Glutamatergic neuron (in vitro differentiated cells): ENCODE results near the gene CCDC85A. TPM values are rescaled to one million over a fixed set of nuclear protein-coding genes. Genes with fewer than 3 reads are reported as not detected.

Source experiments
- DNase-seq: peaks from one replicate; pipeline ENCODE4 v3.0.0; 2022
- H3K27ac Mint-ChIP-seq: one replicate; pipeline ENCODE4 v1.8.0; 2020; ENCODE audit warnings: mild to moderate bottlenecking, mixed read lengths, inconsistent platforms; ENCODE audit not compliant: unreplicated experiment
- H3K27me3 Mint-ChIP-seq: one replicate; pipeline ENCODE4 v1.8.0; 2020; ENCODE audit warnings: mild to moderate bottlenecking, moderate library complexity, mixed read lengths, inconsistent platforms; ENCODE audit not compliant: unreplicated experiment
- H3K36me3 Mint-ChIP-seq: one replicate; pipeline ENCODE4 v1.8.0; 2020; ENCODE audit warnings: mild to moderate bottlenecking, mixed read lengths, inconsistent platforms; ENCODE audit not compliant: unreplicated experiment
- H3K4me1 Mint-ChIP-seq: one replicate; pipeline ENCODE4 v1.8.0; 2020; ENCODE audit warnings: mild to moderate bottlenecking, low read depth, mixed read lengths, inconsistent platforms; ENCODE audit not compliant: unreplicated experiment
- H3K4me3 Mint-ChIP-seq: one replicate; pipeline ENCODE4 v1.8.0; 2020; ENCODE audit warnings: mild to moderate bottlenecking, mixed read lengths, inconsistent platforms; ENCODE audit not compliant: unreplicated experiment
- H3K9me3 Mint-ChIP-seq: one replicate; pipeline ENCODE4 v1.8.0; 2020; ENCODE audit warnings: mild to moderate bottlenecking, moderate library complexity, mixed read lengths, inconsistent platforms; ENCODE audit not compliant: unreplicated experiment
- total RNA-seq: library from RNA; stranded (reverse); fragmentation: NEBNext Ultra II Directional; extraction: Animal tissue kit (Norgen Biotek cat#: 25700); gene quantifications from one replicate; pipeline ENCODE4 v1.2.1, GENCODE V29; 2021; ENCODE audit not compliant: unreplicated experiment
- TF ChIP-seq, protein P1 (sequence below): fragments of 200-600 bp; sonication (generic); IDR thresholded peaks from one replicate; pipeline ENCODE4 v1.5.0; 2021; ENCODE audit not compliant: partially characterized antibody, unreplicated experiment

The CCDC85A gene
- total RNA-seq, 1 donor from 2014 or later = 12.1 TPM

DNA sequence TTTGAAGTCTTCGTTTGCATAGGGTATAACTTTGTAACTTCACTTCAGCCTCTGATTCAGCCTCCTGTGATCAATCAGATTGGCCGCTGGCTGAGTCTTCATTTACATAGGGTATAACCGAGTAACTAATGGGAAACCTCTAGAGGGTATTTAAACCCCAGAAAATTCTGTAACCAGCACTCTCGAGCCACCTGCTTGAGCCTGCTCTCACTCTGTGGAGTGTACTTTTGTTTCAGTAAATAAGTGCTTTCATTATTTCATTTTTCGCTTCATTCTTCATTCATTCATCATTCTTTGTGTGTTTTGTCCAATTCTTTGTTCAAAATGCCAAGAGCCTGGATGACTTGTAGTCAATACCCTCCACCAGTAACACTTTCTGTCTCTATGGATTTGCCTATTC, 56.4 kb downstream of the CCDC85A start:
- peaks cover 2% of the 10 kb centered on the region for H3K9me3 Mint-ChIP-seq
- DNase-seq = no peak
- H3K27me3 Mint-ChIP-seq = peaks cover 2% of the 10 kb centered on the region
- H3K27ac Mint-ChIP-seq = no peak overlapping the region
- no peak overlapping the region for H3K4me3 Mint-ChIP-seq
- TF ChIP-seq, protein P1, sequence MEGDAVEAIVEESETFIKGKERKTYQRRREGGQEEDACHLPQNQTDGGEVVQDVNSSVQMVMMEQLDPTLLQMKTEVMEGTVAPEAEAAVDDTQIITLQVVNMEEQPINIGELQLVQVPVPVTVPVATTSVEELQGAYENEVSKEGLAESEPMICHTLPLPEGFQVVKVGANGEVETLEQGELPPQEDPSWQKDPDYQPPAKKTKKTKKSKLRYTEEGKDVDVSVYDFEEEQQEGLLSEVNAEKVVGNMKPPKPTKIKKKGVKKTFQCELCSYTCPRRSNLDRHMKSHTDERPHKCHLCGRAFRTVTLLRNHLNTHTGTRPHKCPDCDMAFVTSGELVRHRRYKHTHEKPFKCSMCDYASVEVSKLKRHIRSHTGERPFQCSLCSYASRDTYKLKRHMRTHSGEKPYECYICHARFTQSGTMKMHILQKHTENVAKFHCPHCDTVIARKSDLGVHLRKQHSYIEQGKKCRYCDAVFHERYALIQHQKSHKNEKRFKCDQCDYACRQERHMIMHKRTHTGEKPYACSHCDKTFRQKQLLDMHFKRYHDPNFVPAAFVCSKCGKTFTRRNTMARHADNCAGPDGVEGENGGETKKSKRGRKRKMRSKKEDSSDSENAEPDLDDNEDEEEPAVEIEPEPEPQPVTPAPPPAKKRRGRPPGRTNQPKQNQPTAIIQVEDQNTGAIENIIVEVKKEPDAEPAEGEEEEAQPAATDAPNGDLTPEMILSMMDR = no peak
- H3K4me1 Mint-ChIP-seq = no peaks in the 10 kb centered on the region
- H3K36me3 Mint-ChIP-seq = peaks cover 18% of the 10 kb centered on the region

DNA sequence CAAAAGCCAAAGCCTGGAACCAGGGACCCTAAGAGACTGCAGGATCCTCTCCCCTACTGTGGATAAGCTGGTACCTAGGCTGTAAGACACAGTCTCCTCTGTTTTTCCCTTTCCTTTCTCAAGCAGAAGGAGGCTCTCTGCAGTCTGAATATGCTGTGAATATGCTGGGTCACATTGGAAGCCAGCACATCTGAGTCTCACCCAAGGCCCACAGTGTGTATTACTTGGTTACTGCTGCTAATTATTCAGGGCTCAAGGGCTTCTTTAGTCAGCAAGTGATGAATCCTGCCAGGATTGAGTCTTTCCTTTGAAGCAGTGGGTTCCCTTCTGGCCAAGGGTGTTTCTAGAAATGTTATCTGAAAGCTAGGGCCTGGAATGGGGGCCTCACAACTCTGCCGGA, 60.7 kb downstream of the CCDC85A start:
- Mint-ChIP-seq H3K27ac (no peak overlapping the region), H3K4me3 (no peak overlapping the region), H3K27me3 (peaks cover 2% of the 10 kb centered on the region), H3K9me3 (peaks cover 2% of the 10 kb centered on the region), H3K4me1 (no peaks in the 10 kb centered on the region), H3K36me3 (peaks cover 22% of the 10 kb centered on the region)
- DNase-seq = no peak
- TF ChIP-seq, protein P1 = no peak

DNA sequence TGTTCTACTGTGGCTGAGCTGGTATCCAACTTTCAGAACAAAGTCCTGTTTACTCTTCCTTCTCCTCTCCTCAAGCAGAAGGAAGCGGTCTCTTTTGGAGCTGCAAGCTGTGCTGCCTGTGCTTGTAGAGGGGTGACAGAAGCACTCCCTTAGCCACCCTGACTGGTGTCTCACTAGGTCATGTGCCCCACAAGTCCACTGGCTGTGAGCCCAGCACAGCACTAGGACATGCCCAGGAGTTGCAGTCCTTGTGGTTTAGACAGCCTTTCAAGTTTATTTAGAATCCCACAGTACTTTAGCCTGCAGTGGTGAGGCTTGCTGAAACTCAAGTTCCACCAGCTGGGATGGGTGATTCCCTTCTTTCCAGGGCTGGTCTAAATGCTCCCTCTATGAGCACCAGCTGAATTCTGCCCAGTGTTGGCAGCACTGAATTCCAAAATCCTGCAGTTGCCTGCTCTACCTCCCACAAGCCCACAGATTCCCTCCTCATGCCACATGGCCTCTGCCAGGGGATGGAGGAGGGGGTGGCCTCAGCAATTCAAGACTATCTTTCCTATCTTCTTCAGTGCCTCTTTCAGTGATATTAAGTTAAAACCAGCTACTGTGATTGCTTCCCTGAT, 61.2 kb downstream of the CCDC85A start:
- H3K9me3 Mint-ChIP-seq = peaks cover 2% of the 10 kb centered on the region
- no peaks in the 10 kb centered on the region for H3K4me1 Mint-ChIP-seq
- no peak overlapping the region for H3K27ac Mint-ChIP-seq
- H3K4me3 Mint-ChIP-seq = no peak overlapping the region
- TF ChIP-seq, protein P1 = no peak
- peaks cover 2% of the 10 kb centered on the region for H3K27me3 Mint-ChIP-seq
- DNase-seq = no peak
- H3K36me3 Mint-ChIP-seq = peaks cover 22% of the 10 kb centered on the region

DNA sequence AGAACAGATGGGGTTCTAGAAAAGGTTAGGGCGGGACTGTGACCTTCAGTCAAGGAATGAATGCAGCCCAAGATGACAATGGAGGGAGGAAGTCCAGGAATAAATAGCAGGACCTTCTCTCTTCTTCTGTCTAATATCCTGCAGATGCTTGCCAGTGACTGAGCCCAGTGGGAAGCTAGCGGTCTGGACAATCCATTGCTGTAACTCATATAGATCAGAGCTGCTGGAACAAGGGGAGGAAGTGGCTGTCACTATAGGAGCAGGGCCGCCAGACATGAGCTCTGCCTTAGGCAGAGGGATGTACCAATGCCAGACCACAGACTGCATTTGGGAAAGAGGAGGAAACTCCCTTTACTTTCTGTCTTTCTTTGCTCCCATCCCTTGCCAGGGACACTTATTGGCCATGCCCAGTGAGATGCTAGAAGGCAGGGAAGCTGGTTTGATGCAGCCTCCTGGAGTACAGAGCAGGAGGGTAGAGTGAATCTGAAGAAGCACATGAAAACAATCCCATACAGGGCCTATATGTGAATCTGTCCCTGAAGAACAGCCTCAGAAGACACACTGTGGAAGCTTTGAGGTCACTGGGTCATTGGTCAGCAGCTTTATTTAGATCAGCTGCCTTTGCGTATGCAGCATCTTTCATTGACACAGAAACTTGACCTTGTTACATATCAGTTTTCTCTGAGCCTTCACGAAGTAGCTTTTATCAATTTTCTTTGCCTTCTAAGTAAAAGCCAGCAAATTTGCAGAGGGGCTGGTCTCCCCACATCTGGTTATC, 65.4 kb downstream of the CCDC85A start:
- DNase-seq = no peak
- TF ChIP-seq, protein P1 = no peak
- Mint-ChIP-seq H3K4me1 (no peaks in the 10 kb centered on the region), H3K27ac (no peak overlapping the region), H3K27me3 (no peaks in the 10 kb centered on the region), H3K9me3 (peaks cover 1% of the 10 kb centered on the region), H3K4me3 (no peak overlapping the region), H3K36me3 (peaks cover 6% of the 10 kb centered on the region)

DNA sequence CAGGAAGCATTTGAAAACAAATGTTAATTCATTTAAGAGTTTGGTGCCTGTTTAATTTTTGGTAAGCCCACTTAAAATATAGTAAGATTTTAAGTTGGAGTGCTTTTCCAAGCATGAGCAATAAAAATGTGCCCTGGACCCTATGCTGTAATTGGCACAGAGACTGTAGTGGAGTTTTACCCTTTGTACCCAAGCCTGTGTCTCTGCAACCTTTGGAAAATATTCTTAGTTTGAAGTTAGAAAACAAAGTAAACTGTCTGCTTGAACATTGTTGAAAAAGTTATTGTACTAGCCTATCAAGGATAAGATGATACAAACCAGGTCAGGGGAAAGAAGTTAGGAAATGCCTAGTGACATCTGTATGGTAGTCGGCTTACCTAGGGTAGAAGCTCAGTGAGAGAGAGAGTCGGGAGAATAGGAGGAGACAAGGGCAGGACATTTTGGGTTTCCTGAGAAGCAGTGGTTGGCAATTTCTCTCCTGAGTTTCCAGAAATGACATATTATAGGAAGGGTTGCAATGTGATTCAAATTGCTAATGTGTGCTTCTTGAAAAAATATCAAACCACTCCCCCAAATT, 66.5 kb downstream of the CCDC85A start:
- Mint-ChIP-seq H3K4me1 (no peaks in the 10 kb centered on the region), H3K27me3 (no peaks in the 10 kb centered on the region), H3K4me3 (no peak overlapping the region)

More for the DNA sequence above, 66.5 kb downstream of the CCDC85A start:
- TF ChIP-seq, protein P1 = no peak
- Mint-ChIP-seq H3K9me3 (peaks cover 1% of the 10 kb centered on the region), H3K36me3 (peaks cover 4% of the 10 kb centered on the region), H3K27ac (no peak overlapping the region)
- DNase-seq = no peak
